PC-9 (cell line): ENCODE measurements around the gene MAP2K5. TPM values are rescaled to one million over a fixed set of nuclear protein-coding genes. Genes with fewer than 3 reads are reported as not detected.

Experiments used
- BruUV-seq: library from RNA; stranded (reverse); fragments of 400-500 nt; replicated peaks from 2 replicates; lab custom pipeline; 2021; lab: Mats Ljungman, UMichigan
- CTCF ChIA-PET: fragments of 300-600 bp; sonication (Branson Sonifier 250); formaldehyde crosslinking; loops from one replicate; lab custom pipeline; 2022; ENCODE audit warnings: antibody characterized with exemption; lab: Charles Lee
- POLR2A ChIA-PET: fragments of 300-600 bp; sonication (Branson Sonifier 250); formaldehyde crosslinking; loops from one replicate; lab custom pipeline; 2022; ENCODE audit warnings: antibody characterized with exemption; ENCODE audit not compliant: unreplicated experiment; lab: Charles Lee
- DNase-seq, 2 experiments: peaks; one replicate each; pipeline versions ENCODE4 v3.0.0 to v3.0.0-alpha.2; 2015 to 2022; ENCODE audit warnings: mixed read lengths in 1 of 2
- H2AFZ ChIP-seq: fragments of 200-600 bp; sonication (generic); 2 replicates; pipeline ENCODE4 v1.8.1; 2017; ENCODE audit warnings: antibody characterized with exemption
- H3F3A ChIP-seq: fragments of 200-600 bp; sonication (generic); 2 replicates; pipeline ENCODE4 v1.8.1; 2017; ENCODE audit warnings: antibody characterized with exemption, mild to moderate bottlenecking, low read depth; ENCODE audit not compliant: insufficient read depth
- H3K27ac ChIP-seq: fragments of 200-600 bp; sonication (generic); 2 replicates; pipeline ENCODE4 v1.6.1; 2016; ENCODE audit warnings: mixed run types
- H3K27me3 ChIP-seq: fragments of 200-600 bp; sonication (generic); 2 replicates; pipeline ENCODE4 v1.6.1; 2016; ENCODE audit warnings: low read depth, mixed run types; ENCODE audit not compliant: insufficient read depth
- H3K36me3 ChIP-seq: fragments of 200-600 bp; sonication (generic); 2 replicates; pipeline ENCODE4 v1.6.1; 2016; ENCODE audit warnings: low read depth, mixed run types
- H3K4me1 ChIP-seq: fragments of 200-600 bp; sonication (generic); replicated peaks from 2 replicates; pipeline ENCODE4 v1.6.1; 2016; ENCODE audit warnings: mixed run types; ENCODE audit not compliant: insufficient read depth
- H3K4me2 ChIP-seq: fragments of 200-600 bp; sonication (generic); 2 replicates; pipeline ENCODE4 v1.6.1; 2017; ENCODE audit warnings: mixed run types
- H3K4me3 ChIP-seq: fragments of 200-600 bp; sonication (generic); 2 replicates; pipeline ENCODE4 v1.6.1; 2016; ENCODE audit warnings: mixed run types
- H3K79me2 ChIP-seq: fragments of 200-600 bp; sonication (generic); 2 replicates; pipeline ENCODE4 v1.6.1; 2017; ENCODE audit warnings: low read depth, mixed run types
- H3K9me2 ChIP-seq: fragments of 200-600 bp; sonication (generic); 2 replicates; pipeline ENCODE4 v1.8.1; 2017; ENCODE audit warnings: mild to moderate bottlenecking; ENCODE audit not compliant: insufficient read depth
- H3K9me3 ChIP-seq: fragments of 200-600 bp; sonication (generic); 2 replicates; pipeline ENCODE4 v1.8.1; 2016; ENCODE audit warnings: low read depth; ENCODE audit not compliant: insufficient read depth
- H4K20me1 ChIP-seq: fragments of 200-600 bp; sonication (generic); 2 replicates; pipeline ENCODE4 v1.8.1; 2017; ENCODE audit not compliant: insufficient read depth
- CTCF ChIP-seq: fragments of 200-600 bp; sonication (generic); conservative IDR thresholded peaks from 2 replicates; pipeline ENCODE4 v1.6.1; 2017; ENCODE audit warnings: mixed run types, antibody characterized with exemption, mild to moderate bottlenecking, moderate library complexity
- EZH2 ChIP-seq: fragments of 200-600 bp; sonication (generic); IDR thresholded peaks from 2 replicates; pipeline ENCODE4 v1.8.0; 2017; ENCODE audit warnings: antibody characterized with exemption, low read depth
- intact Hi-C: fragments of 100-400 bp; cut with micrococcal nuclease; formaldehyde crosslinking; loops from one replicate; pipeline ENCODE4 v1.10.0; 2022; ENCODE audit not compliant: unreplicated experiment
- total RNA-seq: library from RNA; stranded (reverse); gene quantifications from 2 replicates; pipeline ENCODE4 v1.2.3, GENCODE V29; 2021

The MAP2K5 gene
- total RNA-seq, 1 experiment from 2014 or later: 26.9 TPM

DNA sequence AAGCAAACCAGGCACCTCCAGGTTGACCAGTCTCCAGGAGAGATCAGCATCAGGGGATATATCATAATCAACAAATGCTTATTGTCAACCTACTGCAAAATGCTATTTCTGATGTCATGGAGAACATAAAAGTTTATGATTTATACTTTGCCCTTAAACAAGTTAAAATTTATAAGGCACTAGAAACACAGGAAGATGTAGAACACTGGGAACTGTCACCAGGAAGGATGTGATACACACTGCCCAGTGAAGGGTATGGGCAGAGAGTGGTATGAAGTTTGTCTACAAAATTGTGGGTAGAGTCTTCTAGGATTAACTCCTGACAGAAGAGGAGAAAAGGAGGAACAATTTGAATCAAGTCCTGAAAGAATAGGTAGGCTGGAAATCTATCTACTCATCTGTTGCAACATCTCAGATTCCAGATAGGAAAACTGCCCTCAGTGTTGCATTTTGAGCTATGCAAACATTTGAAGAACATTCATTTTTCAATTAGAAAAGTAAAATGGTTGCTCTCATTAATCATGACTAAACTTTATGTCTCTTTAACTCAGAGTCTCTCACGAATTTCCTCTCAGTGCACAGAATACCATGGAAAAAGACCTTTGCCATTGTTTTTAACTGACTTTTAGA lies 176.9 kb downstream of the MAP2K5 start:
- no peak overlapping the region for H3K4me3 ChIP-seq
- BruUV-seq: no TSS peak
- H3K4me1 ChIP-seq: no peaks in the 10 kb centered on the region
- no peaks in the 10 kb centered on the region for H3K27me3 ChIP-seq
- POLR2A ChIA-PET: interaction anchor here (0.7 kb wide), 1 partner anchor 30 kb away, joined by 3 read pairs; no protein-coding TSS in a partner anchor
- intact Hi-C loops: no loop called here
- no peaks in the 10 kb centered on the region for H3F3A ChIP-seq
- no peak overlapping the region for H2AFZ ChIP-seq
- CTCF ChIA-PET: no interaction called here
- no peaks in the 10 kb centered on the region for H3K79me2 ChIP-seq
- H4K20me1 ChIP-seq: no peaks in the 10 kb centered on the region
- no peak overlapping the region for H3K27ac ChIP-seq
- no peaks in the 10 kb centered on the region for H3K9me2 ChIP-seq
- no peaks in the 10 kb centered on the region for H3K9me3 ChIP-seq
- no peak overlapping the region for H3K4me2 ChIP-seq
- H3K36me3 ChIP-seq: no peaks in the 10 kb centered on the region
- DNase-seq: no peak
- no peak for TF ChIP-seq EZH2
- TF ChIP-seq CTCF: no peak

DNA sequence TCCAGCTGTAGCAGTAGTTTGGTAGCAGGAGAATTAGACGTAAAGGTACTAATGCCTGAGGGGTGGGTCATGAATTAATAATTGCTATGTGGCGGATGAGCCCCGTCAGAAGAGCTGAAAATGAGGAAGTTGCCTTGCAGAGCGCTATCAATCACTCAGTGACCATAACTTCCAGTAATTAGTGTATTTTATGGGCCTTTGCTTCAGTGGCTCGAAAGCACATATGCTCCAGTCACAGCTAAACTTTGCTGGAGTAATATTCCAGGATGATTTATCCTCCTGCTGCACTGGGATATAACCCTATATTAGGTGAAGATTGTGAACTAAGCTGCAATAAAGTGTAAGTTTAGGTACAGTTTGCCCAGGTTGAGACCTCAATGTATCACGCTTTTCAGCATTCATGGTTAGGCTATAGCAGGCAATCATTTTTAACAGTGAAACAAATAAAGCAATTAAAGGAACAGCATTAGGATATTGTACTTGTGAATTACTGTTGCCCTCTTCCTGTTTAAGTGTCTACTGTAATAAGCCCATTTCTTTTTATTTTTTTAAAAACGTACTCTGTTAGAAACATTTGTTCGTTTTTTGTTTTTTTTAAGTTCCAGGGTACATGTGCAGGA lies 178.2 kb downstream of the MAP2K5 start:
- BruUV-seq: no TSS peak
- TF ChIP-seq EZH2 (no peak), CTCF (no peak)
- Histone ChIP-seq H3F3A (no peaks in the 10 kb centered on the region), H3K4me3 (no peak overlapping the region), H3K9me3 (no peaks in the 10 kb centered on the region), H3K79me2 (no peaks in the 10 kb centered on the region), H3K4me1 (no peaks in the 10 kb centered on the region), H4K20me1 (no peaks in the 10 kb centered on the region), H3K9me2 (no peaks in the 10 kb centered on the region), H3K36me3 (no peaks in the 10 kb centered on the region), H2AFZ (no peak overlapping the region), H3K27ac (no peak overlapping the region), H3K27me3 (no peaks in the 10 kb centered on the region), H3K4me2 (no peak overlapping the region)
- DNase-seq: no peak
- POLR2A ChIA-PET: interaction anchor here (0.5 kb wide), 1 partner anchor 65 kb away, joined by 4 read pairs; no protein-coding TSS in a partner anchor
- intact Hi-C loops: no loop called here
- CTCF ChIA-PET: no interaction called here

- ChIA-PET POLR2A (no interaction called here), CTCF (no interaction called here)
- no peak overlapping the region for H3K4me3 ChIP-seq
- no peaks in the 10 kb centered on the region for H3K9me2 ChIP-seq
- BruUV-seq: no TSS peak
- no peak overlapping the region for H2AFZ ChIP-seq
- no peak overlapping the region for H3K4me2 ChIP-seq
- no peaks in the 10 kb centered on the region for H3K4me1 ChIP-seq
- H3F3A ChIP-seq: no peaks in the 10 kb centered on the region
- H4K20me1 ChIP-seq: no peaks in the 10 kb centered on the region
- no peak for DNase-seq
- intact Hi-C loops: no loop called here
- no peaks in the 10 kb centered on the region for H3K79me2 ChIP-seq
- TF ChIP-seq EZH2 (no peak), CTCF (no peak)
- H3K27ac ChIP-seq: no peak overlapping the region
- H3K9me3 ChIP-seq: no peaks in the 10 kb centered on the region
- no peaks in the 10 kb centered on the region for H3K27me3 ChIP-seq
- H3K36me3 ChIP-seq: no peaks in the 10 kb centered on the region
Observed at GRCh38 chr15:67722030-67722817, 179.7 kb downstream of the MAP2K5 start.
